ENCODE results near the gene RELL1.

The RELL1 gene

GRCh38 chr4:37561803-37562207, 124.4 kb downstream of the RELL1 start:
- H3K4me3 ChIP-seq (ENCODE audit: low read depth, low read length), result no peak overlapping the region
- TF ChIP-seq CTCF (IDR thresholded peaks at IDR 0.05; ENCODE audit: low read depth, low read length, missing control alignments), result no peak
- peak; percentile 19 for DNase-seq (ENCODE audit: low read depth)
- in situ Hi-C loops (cut with HindIII; ENCODE audit: low sequenced_read_pairs), result no loop called here

- no peak for TF ChIP-seq CTCF (IDR thresholded peaks at IDR 0.05; ENCODE audit: low read depth, low read length, missing control alignments)
- in situ Hi-C loops (cut with HindIII; ENCODE audit: low sequenced_read_pairs), result no loop called here
- no peak overlapping the region for H3K4me3 ChIP-seq (ENCODE audit: low read depth, low read length)
- no peak for DNase-seq (ENCODE audit: low read depth)
These were observed 124.9 kb downstream of the RELL1 start for GRCh38 chr4:37561196-37561802.
